ENCODE results near the gene FMO3.

Gene FMO3

GRCh38 chr1:171160639-171161354 lies 70.1 kb downstream of the FMO3 start:
- no peak for DNase-seq

- DNase-seq = no peak
Measured at GRCh38 chr1:171161431-171161830, 70.7 kb downstream of the FMO3 start.

GRCh38 chr1:171166361-171166760 lies 75.7 kb downstream of the FMO3 start:
- DNase-seq = no peak

All from NCI-H2227 treated with DMSO at 0.1 percent for 48 hours (cell line).